Right lobe of liver (tissue), 6 donors: ENCODE data around the gene ITPKB. TPM values are rescaled to one million over a fixed set of nuclear protein-coding genes. Genes with fewer than 3 reads are reported as not detected.
"Not testable (repeated sequence)": the region's sequence is repeated elsewhere in the genome, so short reads cannot be mapped to it uniquely, and the experiment has no call there.

Source experiments
- ATAC-seq, 4 donors: fragments of 200-7000 bp; cut with Tn5 transposase; one replicate each; pipeline ENCODE4 v1.9.1; 2020; ENCODE audit warnings: mild to moderate bottlenecking in 4 of 4, moderate library complexity in 4 of 4
- DNase-seq, 3 donors: peaks; one replicate each; pipeline ENCODE4 v3.0.0-alpha.2; 2020
- H3K27ac ChIP-seq, 3 donors: fragments of 200-600 bp; one replicate each; pipeline ENCODE4 v1.8.0; 2022
- H3K27me3 ChIP-seq, 2 donors: fragments of 200-600 bp; one replicate each; pipeline ENCODE4 v1.8.0; 2022
- H3K36me3 ChIP-seq, 4 donors: fragments of 200-600 bp; sonication (generic) in 1 of 4; one replicate each; pipeline versions ENCODE4 v1.5.1 to v1.8.0; 2017 to 2022; ENCODE audit warnings: control low read depth in 1 of 4
- H3K4me1 ChIP-seq, 4 donors: fragments of 200-600 bp; sonication (generic) in 1 of 4; one replicate each; pipeline versions ENCODE4 v1.5.1 to v1.8.0; 2017 to 2022; ENCODE audit warnings: control low read depth in 1 of 4
- H3K4me3 ChIP-seq, 3 donors: fragments of 200-600 bp; one replicate each; pipeline ENCODE4 v1.8.0; 2022
- H3K9me3 ChIP-seq, 4 donors: fragments of 200-600 bp; sonication (generic) in 1 of 4; one replicate each; pipeline versions ENCODE4 v1.5.1 to v1.8.0; 2017 to 2022; ENCODE audit warnings: control low read depth in 1 of 4
- POLR2A ChIP-seq: fragments of 450-650 bp; IDR thresholded peaks from one replicate; pipeline ENCODE4 v1.6.1; 2017; ENCODE audit warnings: antibody characterized with exemption, mild to moderate bottlenecking
- WGBS: methylation state at CpG from one replicate; pipeline ENCODE4 v1.1.6; 2018; ENCODE audit warnings: low coverage, low lambda C conversion rate; ENCODE audit not compliant: insufficient coverage; ENCODE audit errors: missing lambda C conversion rate; 5-methylcytosine and 5-hydroxymethylcytosine counted together
- intact Hi-C, 2 donors: fragments of 100-400 bp; cut with DNase I; formaldehyde crosslinking; loops; one replicate each; pipeline versions ENCODE4 v1.11.2 to v1.14.1; 2022
- total RNA-seq, 6 experiments: library from RNA; depleted of rRNA in 2 of 6; stranded (reverse); fragments of >200 nt in 2 of 6; fragmentation: NEBNext Ultra II Directional in 3 of 6; extraction: Animal tissue kit (Norgen Biotek cat#: 25700) in 3 of 6; gene quantifications; one replicate each; pipeline versions ENCODE4 v1.1.0 to v1.2.4, GENCODE V29; 2016 to 2023
- TF ChIP-seq, protein P1 (sequence below), 4 donors: fragments of 200-600 bp in 3 of 4; fragments of 450-650 bp in 1 of 4; IDR thresholded peaks; one replicate each; pipeline versions ENCODE4 v1.5.1 to v1.8.0; 2016 to 2022; ENCODE audit warnings: antibody characterized with exemption in 4 of 4, mild to moderate bottlenecking in 2 of 4
- donor health status: DM: no; HTN: yes; CAD: no.
- donor health status: DM: no; HTN: no; CAD: no.
- donor health status: DM: no; HTN: no; CAD: no.
- donor health status: DM: no; HTN: yes; CAD: no.
- donor health status: DM: no; HTN: yes; CAD: no.

ITPKB gene
- total RNA-seq, 6 experiments from 2014 or later = 2.1 to 4.1 (median 3.4) TPM

- intact Hi-C loops = no loop called here
- no peak for DNase-seq
- no peak for ATAC-seq
- Histone ChIP-seq H3K9me3 (no peaks in the 10 kb centered on the region), H3K4me3 (no peak overlapping the region), H3K36me3 (no peaks in the 10 kb centered on the region), H3K27ac (no peak overlapping the region), H3K4me1 (no peaks in the 10 kb centered on the region), H3K27me3 (no peaks in the 10 kb centered on the region)
- WGBS = 54% methylated on average over 3 of the region's 5 CpGs
- TF ChIP-seq POLR2A = no peak
- TF ChIP-seq, protein P1, sequence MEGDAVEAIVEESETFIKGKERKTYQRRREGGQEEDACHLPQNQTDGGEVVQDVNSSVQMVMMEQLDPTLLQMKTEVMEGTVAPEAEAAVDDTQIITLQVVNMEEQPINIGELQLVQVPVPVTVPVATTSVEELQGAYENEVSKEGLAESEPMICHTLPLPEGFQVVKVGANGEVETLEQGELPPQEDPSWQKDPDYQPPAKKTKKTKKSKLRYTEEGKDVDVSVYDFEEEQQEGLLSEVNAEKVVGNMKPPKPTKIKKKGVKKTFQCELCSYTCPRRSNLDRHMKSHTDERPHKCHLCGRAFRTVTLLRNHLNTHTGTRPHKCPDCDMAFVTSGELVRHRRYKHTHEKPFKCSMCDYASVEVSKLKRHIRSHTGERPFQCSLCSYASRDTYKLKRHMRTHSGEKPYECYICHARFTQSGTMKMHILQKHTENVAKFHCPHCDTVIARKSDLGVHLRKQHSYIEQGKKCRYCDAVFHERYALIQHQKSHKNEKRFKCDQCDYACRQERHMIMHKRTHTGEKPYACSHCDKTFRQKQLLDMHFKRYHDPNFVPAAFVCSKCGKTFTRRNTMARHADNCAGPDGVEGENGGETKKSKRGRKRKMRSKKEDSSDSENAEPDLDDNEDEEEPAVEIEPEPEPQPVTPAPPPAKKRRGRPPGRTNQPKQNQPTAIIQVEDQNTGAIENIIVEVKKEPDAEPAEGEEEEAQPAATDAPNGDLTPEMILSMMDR (IDR thresholded peaks at IDR 0.05) = no peak
These were observed 120.7 kb downstream of the ITPKB start for GRCh38 chr1:226618380-226618779.

- H3K27ac ChIP-seq, intact Hi-C loops, H3K9me3 ChIP-seq, H3K4me1 ChIP-seq, H3K27me3 ChIP-seq, DNase-seq, ATAC-seq, H3K4me3 ChIP-seq, H3K36me3 ChIP-seq: not testable (repeated sequence)
- 78% methylated on average over 1 of the region's 1 CpG for WGBS
These were observed 121.4 kb downstream of the ITPKB start for GRCh38 chr1:226617719-226618118.

- Histone ChIP-seq H3K27me3 (no peaks in the 10 kb centered on the region), H3K36me3 (no peaks in the 10 kb centered on the region), H3K4me3 (no peak overlapping the region), H3K27ac (no peak overlapping the region), H3K9me3 (no peaks in the 10 kb centered on the region), H3K4me1 (no peaks in the 10 kb centered on the region)
- 60% methylated on average over 1 of the region's 8 CpGs for WGBS
- ATAC-seq = no peak
- TF ChIP-seq POLR2A = no peak
- TF ChIP-seq, protein P1 (IDR thresholded peaks at IDR 0.05) = no peak
- no peak for DNase-seq
- intact Hi-C loops = no loop called here
These were observed 122.0 kb downstream of the ITPKB start for GRCh38 chr1:226617109-226617508.

DNA sequence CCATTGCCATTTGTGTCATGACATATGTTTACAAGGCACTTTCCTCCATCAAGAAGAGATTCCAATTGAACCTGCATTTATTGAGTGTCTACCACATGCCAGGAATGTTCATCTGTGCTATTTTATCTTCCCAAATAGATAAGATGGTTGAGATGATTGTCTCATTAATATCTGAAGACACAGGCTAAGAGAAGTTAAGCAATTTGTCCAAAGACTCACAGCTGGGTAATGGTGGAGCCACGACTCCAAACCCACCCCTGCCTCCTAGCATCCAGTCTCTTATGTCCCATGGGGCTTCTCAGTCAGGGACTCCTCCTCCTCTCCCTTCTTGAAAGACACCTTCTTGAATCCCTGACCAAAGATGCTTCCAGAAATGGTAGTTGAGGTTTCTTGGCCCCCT, 122.4 kb downstream of the ITPKB start:
- TF ChIP-seq POLR2A = no peak
- TF ChIP-seq, protein P1 (IDR thresholded peaks at IDR 0.05) = no peak
- 50% methylated on average over 1 of the region's 1 CpG for WGBS
- H3K27ac ChIP-seq = no peak overlapping the region
- DNase-seq (no peak), ATAC-seq (no peak)
- H3K4me3 ChIP-seq = no peak overlapping the region
- no peaks in the 10 kb centered on the region for H3K4me1 ChIP-seq
- no peaks in the 10 kb centered on the region for H3K27me3 ChIP-seq
- H3K9me3 ChIP-seq = no peaks in the 10 kb centered on the region
- intact Hi-C loops = no loop called here
- no peaks in the 10 kb centered on the region for H3K36me3 ChIP-seq

GRCh38 chr1:226615876-226616275, 123.2 kb downstream of the ITPKB start:
- intact Hi-C loops = no loop called here

GRCh38 chr1:226611980-226612379, 127.1 kb downstream of the ITPKB start:
- intact Hi-C loops = not testable (repeated sequence)

More at GRCh38 chr1:226615876-226616275, 123.2 kb downstream of the ITPKB start:
- no peak for DNase-seq
- no peaks in the 10 kb centered on the region for H3K9me3 ChIP-seq
- H3K27me3 ChIP-seq = no peaks in the 10 kb centered on the region
- no peaks in the 10 kb centered on the region for H3K36me3 ChIP-seq
- WGBS = 64% methylated on average over 3 of the region's 9 CpGs
- TF ChIP-seq POLR2A = no peak
- TF ChIP-seq, protein P1 (IDR thresholded peaks at IDR 0.05) = no peak
- no peak overlapping the region for H3K4me3 ChIP-seq
- no peaks in the 10 kb centered on the region for H3K4me1 ChIP-seq
- ATAC-seq = no peak
- no peak overlapping the region for H3K27ac ChIP-seq

More at GRCh38 chr1:226611980-226612379, 127.1 kb downstream of the ITPKB start:
- H3K4me1 ChIP-seq, H3K36me3 ChIP-seq, DNase-seq, H3K27ac ChIP-seq, ATAC-seq, H3K27me3 ChIP-seq, H3K4me3 ChIP-seq, H3K9me3 ChIP-seq: not testable (repeated sequence)
- WGBS = 67% methylated on average over 6 of the region's 6 CpGs
